Measurements from ENCODE around the gene ITPRIP. TPM values are rescaled to one million over a fixed set of nuclear protein-coding genes. Genes with fewer than 3 reads are reported as not detected.

The ITPRIP gene
- total RNA-seq, 2 donors from 2014 or later: 19.6 to 26.1 TPM

- DNase-seq (ENCODE audit: low spot score in 2 of 2) (peak in 1 of 2 donors; percentile 35), ATAC-seq (no peak)
- H3K9me3 Mint-ChIP-seq: no peaks in the 10 kb centered on the region
- H3K27ac Mint-ChIP-seq: peak overlapping the region in 1 of 2 donors; percentile 94
- peaks cover 0 to 7% of the 10 kb centered on the region in 2 donors for H3K36me3 Mint-ChIP-seq
These were observed 6.9 kb downstream of the ITPRIP start for GRCh38 chr10:104331208-104331838.

- H3K9me3 Mint-ChIP-seq: no peaks in the 10 kb centered on the region
- DNase-seq (ENCODE audit: low spot score in 2 of 2): no peak
- H3K27ac Mint-ChIP-seq: peak overlapping the region; percentile 66 to 94
- H3K36me3 Mint-ChIP-seq: peaks cover 0 to 8% of the 10 kb centered on the region in 2 donors
- no peak for ATAC-seq
These were observed 7.8 kb downstream of the ITPRIP start for GRCh38 chr10:104330168-104331110.

- Mint-ChIP-seq H3K27ac (peak overlapping the region; percentile 50 to 94), H3K36me3 (peaks cover 0 to 15% of the 10 kb centered on the region in 2 donors), H3K9me3 (no peaks in the 10 kb centered on the region)
- no peak for DNase-seq (ENCODE audit: low spot score in 2 of 2)
- peak; percentile 5 to 12 for ATAC-seq
These were observed 8.5 kb downstream of the ITPRIP start for GRCh38 chr10:104329735-104330134.

DNA sequence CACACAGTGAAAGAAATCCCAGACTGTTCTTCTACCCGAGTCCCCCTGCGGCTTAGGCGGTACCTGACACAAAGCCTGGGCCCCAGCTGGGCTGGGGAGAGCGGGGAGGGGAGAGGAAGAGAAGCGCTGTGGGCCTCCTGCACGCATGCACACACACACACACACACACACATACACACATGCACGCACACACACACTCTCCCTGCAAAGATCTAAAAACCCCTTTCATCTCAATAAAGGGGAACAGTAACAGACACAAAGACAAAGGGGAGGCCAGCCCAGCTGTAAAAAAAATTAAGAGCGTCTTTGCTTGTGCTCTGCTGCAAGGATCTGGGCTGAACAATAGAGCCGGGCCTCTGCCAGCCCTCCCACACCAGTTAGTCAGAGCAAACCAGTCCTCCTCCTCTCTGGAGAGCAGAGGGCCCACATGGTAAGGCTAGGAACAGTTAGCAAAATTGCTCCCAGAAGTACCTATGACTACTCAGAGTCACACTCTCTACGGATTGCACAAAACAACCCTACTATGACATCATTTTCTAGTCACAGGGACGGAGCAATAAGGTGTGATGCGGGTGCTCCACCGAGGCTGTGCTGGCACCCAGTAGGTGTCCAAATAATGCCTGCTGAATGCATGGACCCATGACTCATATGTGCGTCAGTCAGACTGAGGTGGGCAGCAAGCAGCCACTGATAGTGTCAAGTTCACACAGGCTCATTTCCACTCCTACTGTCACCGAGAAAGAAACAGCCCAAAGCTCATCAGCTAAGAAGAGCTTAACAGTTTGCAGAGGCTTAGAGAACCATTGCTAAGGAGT lies 9.2 kb downstream of the ITPRIP start:
- Mint-ChIP-seq H3K36me3 (peaks cover 0 to 22% of the 10 kb centered on the region in 2 donors), H3K27ac (peak overlapping the region; percentile 94 to 95), H3K9me3 (no peaks in the 10 kb centered on the region)
- peak; percentile 60 to 90 for DNase-seq (ENCODE audit: low spot score in 2 of 2)
- peak; percentile 86 to 87 for ATAC-seq

- H3K36me3 Mint-ChIP-seq: peaks cover 0 to 25% of the 10 kb centered on the region in 2 donors
- no peaks in the 10 kb centered on the region for H3K9me3 Mint-ChIP-seq
- peak overlapping the region; percentile 94 to 95 for H3K27ac Mint-ChIP-seq
- ATAC-seq: no peak
- no peak for DNase-seq (ENCODE audit: low spot score in 2 of 2)
These were observed 9.7 kb downstream of the ITPRIP start for GRCh38 chr10:104328646-104328895.

DNA sequence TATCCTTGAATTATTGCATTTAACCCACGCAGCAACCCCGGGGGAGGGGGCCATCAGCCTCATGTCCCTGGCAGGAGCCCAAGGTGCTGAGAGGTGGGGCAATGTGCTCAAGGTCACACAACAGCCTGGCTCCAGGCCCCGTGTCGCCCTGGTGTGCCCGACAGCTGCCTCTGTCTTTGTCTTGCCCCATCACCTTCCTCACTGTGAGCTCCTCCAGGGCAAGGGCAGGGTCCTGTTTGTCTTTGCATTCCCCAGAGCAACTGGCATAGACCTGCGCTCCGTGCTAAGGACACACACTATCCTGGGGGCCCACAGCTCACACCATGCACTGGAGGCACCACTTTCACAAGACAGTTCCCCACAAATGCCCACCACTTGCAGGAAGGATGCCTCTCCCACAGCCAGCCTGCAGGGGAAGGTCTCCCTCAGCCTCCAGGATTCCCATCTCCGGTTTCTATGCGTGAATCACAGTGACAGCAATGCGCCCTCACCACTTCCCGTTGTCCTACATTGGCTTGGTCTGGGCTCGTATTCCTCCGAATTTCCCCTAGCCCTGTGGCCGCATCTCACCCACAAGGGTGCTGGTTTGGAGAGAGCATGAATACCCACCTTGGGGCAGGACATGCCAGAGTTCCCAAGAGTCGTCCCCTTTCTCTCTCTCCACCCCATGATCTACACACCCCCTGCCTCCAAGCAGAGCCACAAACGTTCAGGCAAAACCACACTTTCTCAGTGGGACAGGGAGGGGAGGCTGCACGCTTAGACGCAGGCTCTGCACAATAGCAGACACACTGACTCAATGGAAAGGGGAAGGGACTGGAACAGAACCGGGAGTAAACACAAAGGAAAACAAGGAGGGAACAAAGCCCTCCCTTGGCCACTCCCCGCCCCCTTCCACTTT lies 10.3 kb downstream of the ITPRIP start:
- ATAC-seq (peak in 1 of 2 donors; percentile 21), DNase-seq (ENCODE audit: low spot score in 2 of 2) (peak in 1 of 2 donors; percentile 72)
- Mint-ChIP-seq H3K27ac (peak overlapping the region; percentile 72 to 94), H3K36me3 (peaks cover 0 to 21% of the 10 kb centered on the region in 2 donors), H3K9me3 (no peaks in the 10 kb centered on the region)

DNA sequence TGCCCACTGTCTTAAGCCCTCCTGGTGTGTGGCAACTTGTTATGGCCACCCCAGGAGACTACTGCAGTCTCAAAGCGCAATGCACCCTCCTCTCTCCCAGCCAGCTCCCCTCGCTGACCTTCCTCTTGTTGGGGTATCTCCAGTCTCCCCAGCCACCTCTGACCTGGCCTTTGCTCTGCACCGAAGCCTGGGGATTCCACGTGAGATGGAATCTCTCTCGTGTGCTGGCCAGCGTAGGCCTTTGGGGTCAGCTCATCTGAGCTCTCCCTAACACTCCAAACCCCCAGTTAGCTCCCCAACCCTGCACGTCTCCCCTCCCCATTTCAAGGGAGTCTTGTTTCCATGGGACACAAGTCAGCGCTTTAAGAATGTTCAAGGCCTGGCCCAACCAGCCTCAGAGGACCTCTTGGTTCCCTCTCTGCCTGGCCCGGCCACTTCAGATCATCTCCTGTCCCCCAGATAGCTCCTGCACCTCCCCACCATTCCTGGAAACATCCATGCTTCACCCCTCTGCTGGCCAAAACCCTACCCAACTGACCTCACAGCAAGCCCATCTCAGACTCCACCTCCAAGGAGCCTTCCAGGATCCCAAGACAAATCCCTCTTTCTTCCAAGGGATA lies 11.2 kb downstream of the ITPRIP start:
- H3K36me3 Mint-ChIP-seq: peaks cover 0 to 21% of the 10 kb centered on the region in 2 donors
- ATAC-seq (no peak), DNase-seq (ENCODE audit: low spot score in 2 of 2) (no peak)
- H3K9me3 Mint-ChIP-seq: no peaks in the 10 kb centered on the region
- H3K27ac Mint-ChIP-seq: peak overlapping the region; percentile 86 to 94

GRCh38 chr10:104325436-104326435 lies 12.5 kb downstream of the ITPRIP start:
- H3K27ac Mint-ChIP-seq: peak overlapping the region; percentile 91 to 94
- DNase-seq (ENCODE audit: low spot score in 2 of 2) (no peak), ATAC-seq (no peak)
- H3K9me3 Mint-ChIP-seq: no peaks in the 10 kb centered on the region
- peaks cover 0 to 21% of the 10 kb centered on the region in 2 donors for H3K36me3 Mint-ChIP-seq

- DNase-seq (ENCODE audit: low spot score in 2 of 2) (no peak), ATAC-seq (no peak)
- H3K27ac Mint-ChIP-seq: peak overlapping the region; percentile 91 to 94
- no peaks in the 10 kb centered on the region for H3K9me3 Mint-ChIP-seq
- H3K36me3 Mint-ChIP-seq: peaks cover 0 to 21% of the 10 kb centered on the region in 2 donors
These were observed 13.3 kb downstream of the ITPRIP start for GRCh38 chr10:104324931-104325330.

- Mint-ChIP-seq H3K9me3 (no peaks in the 10 kb centered on the region), H3K27ac (peak overlapping the region in 1 of 2 donors; percentile 87), H3K36me3 (peaks cover 0 to 21% of the 10 kb centered on the region in 2 donors)
- DNase-seq (ENCODE audit: low spot score in 2 of 2): no peak
- no peak for ATAC-seq
These were observed 14.0 kb downstream of the ITPRIP start for GRCh38 chr10:104324221-104324686.

- Mint-ChIP-seq H3K36me3 (peaks cover 0 to 21% of the 10 kb centered on the region in 2 donors), H3K9me3 (no peaks in the 10 kb centered on the region), H3K27ac (peak overlapping the region; percentile 67 to 87)
- no peak for DNase-seq (ENCODE audit: low spot score in 2 of 2)
- ATAC-seq: no peak
These were observed 14.5 kb downstream of the ITPRIP start for GRCh38 chr10:104323760-104324201.

DNA sequence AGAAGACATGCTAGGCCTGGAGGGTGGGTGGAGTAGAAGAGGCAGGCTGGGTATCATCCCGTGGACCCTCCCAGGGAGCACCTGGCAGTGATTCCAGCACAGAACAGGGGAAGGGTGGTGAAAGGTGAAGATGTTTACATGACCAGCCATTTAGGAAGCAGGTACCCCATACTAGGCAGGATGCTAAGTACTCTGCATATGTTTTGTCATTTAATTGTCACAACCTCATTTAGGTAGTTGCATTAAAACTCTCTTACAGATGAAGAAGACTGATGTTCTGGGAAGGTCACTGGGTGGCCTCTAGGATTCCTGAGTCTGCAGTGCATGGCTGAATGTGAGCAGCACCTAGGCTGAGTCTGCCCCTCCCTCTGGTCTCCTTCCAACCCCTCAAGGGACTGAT lies 15.2 kb downstream of the ITPRIP start:
- Mint-ChIP-seq H3K27ac (peak overlapping the region; percentile 87 to 88), H3K36me3 (peaks cover 0 to 21% of the 10 kb centered on the region in 2 donors), H3K9me3 (no peaks in the 10 kb centered on the region)
- ATAC-seq: no peak
- no peak for DNase-seq (ENCODE audit: low spot score in 2 of 2)

GRCh38 chr10:104322416-104322782 lies 15.9 kb downstream of the ITPRIP start:
- peak overlapping the region; percentile 87 to 88 for H3K27ac Mint-ChIP-seq
- peaks cover 0 to 21% of the 10 kb centered on the region in 2 donors for H3K36me3 Mint-ChIP-seq
- peak; percentile 20 to 64 for ATAC-seq
- no peak for DNase-seq (ENCODE audit: low spot score in 2 of 2)
- no peaks in the 10 kb centered on the region for H3K9me3 Mint-ChIP-seq

- ATAC-seq (peak in 1 of 2 donors; percentile 23), DNase-seq (ENCODE audit: low spot score in 2 of 2) (no peak)
- no peaks in the 10 kb centered on the region for H3K9me3 Mint-ChIP-seq
- H3K36me3 Mint-ChIP-seq: peaks cover 0 to 21% of the 10 kb centered on the region in 2 donors
- peak overlapping the region; percentile 87 to 88 for H3K27ac Mint-ChIP-seq
These were observed 16.4 kb downstream of the ITPRIP start for GRCh38 chr10:104321725-104322415.
